Measurements from ENCODE around the gene TBC1D3B.
"Not testable (repeated sequence)": the region's sequence is repeated elsewhere in the genome, so short reads cannot be mapped to it uniquely, and the experiment has no call there.

Gene TBC1D3B

GRCh38 chr17:36129616-36130015 lies 46.8 kb downstream of the TBC1D3B start:
- DNase-seq (ENCODE audit: low read depth in 2 of 2) = no peak

- no peak for DNase-seq (ENCODE audit: low read depth in 2 of 2)
Observed at GRCh38 chr17:36128411-36128978, 47.9 kb downstream of the TBC1D3B start.

- no peak for DNase-seq (ENCODE audit: low read depth in 2 of 2)
Observed at GRCh38 chr17:36127911-36128310, 48.5 kb downstream of the TBC1D3B start.

GRCh38 chr17:36127199-36127893 lies 49.1 kb downstream of the TBC1D3B start:
- DNase-seq (ENCODE audit: low read depth in 2 of 2) = no peak

- DNase-seq (ENCODE audit: low read depth in 2 of 2) = no peak
Observed at GRCh38 chr17:36124879-36125824, 51.3 kb downstream of the TBC1D3B start.

- no peak for DNase-seq (ENCODE audit: low read depth in 2 of 2)
Observed at GRCh38 chr17:36123431-36123830, 53.0 kb downstream of the TBC1D3B start.

GRCh38 chr17:36121099-36121498 lies 55.3 kb downstream of the TBC1D3B start:
- DNase-seq (ENCODE audit: low read depth in 2 of 2) = not testable (repeated sequence)

- DNase-seq (ENCODE audit: low read depth in 2 of 2) = no peak
Observed at GRCh38 chr17:36120221-36120620, 56.2 kb downstream of the TBC1D3B start.

GRCh38 chr17:36118477-36119353 lies 57.7 kb downstream of the TBC1D3B start:
- DNase-seq (ENCODE audit: low read depth in 2 of 2) = no peak

- peak; percentile 32 to 47 for DNase-seq (ENCODE audit: low read depth in 2 of 2)
Observed at GRCh38 chr17:36117505-36118382, 58.7 kb downstream of the TBC1D3B start.

Measured in stimulated activated CD4-positive, alpha-beta T cell treated with anti-CD3 and anti-CD28 coated beads, Interleukin-15, amount 100 ng/mL, for 48 hours (primary cell).